ENCODE measurements around the gene NFKBIA. TPM values are rescaled to one million over a fixed set of nuclear protein-coding genes. Genes with fewer than 3 reads are reported as not detected.

Gene NFKBIA
- 61.9 and 90.8 TPM in 2 replicates for total RNA-seq

DNA sequence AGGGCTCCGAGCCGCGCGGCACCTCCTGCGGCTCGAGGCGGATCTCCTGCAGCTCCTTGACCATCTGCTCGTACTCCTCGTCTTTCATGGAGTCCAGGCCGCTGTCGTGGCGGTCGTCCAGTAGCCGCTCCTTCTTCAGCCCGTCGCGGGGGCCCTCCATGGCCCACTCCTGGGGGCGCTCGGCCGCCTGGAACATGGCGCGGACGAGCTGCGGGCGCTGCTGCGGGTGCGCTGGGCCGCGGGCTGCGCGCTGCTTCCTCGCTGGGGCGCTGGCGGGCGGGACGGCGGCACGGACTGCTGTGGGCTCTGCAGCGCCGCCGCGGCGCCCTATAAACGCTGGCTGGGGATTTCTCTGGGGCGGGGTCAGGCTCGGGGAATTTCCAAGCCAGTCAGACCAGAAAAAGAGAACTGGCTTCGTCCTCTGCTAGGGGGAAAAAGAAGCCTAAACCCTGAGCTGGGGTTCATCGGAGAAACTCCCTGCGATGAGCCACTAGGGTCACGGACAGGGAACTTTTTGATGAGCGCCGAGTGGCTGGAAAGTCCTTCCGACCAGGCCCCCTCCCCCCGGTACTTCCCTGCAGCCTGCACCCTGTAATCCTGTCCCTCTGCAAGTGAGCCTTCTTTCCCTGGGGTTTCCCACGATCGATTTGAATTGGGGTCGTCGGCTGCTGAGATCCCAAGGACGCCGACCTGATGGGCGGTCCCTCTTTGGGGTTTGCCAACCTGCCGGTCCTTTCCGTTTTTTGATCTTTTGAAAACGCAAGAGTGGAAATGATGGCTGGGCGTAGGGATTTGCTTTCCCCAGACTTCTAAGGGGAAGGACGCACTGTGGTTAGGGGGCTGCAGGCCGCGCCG lies at the start of gene NFKBIA:
TSS of gene NFKBIA (minus strand) at position 301 of the 855 bp plus-strand sequence. CDS start at position 196, 105 bp downstream.

Other genes starting within 250 kb of the NFKBIA start
- gene PSMA6, start 112.4 kb downstream of the NFKBIA start, total RNA-seq = 193 and 194 TPM in 2 replicates
- not detected in 2 replicates for gene INSM2, start 129.4 kb upstream of the NFKBIA start, total RNA-seq

Measured in articular chondrocyte of knee joint (primary cell).